ENCODE measurements around the gene NBPF3. TPM values are rescaled to one million over a fixed set of nuclear protein-coding genes. Genes with fewer than 3 reads are reported as not detected.
A peak's percentile ranks its signal among the peaks of the same experiment; 100 is the strongest.

NBPF3 gene
- total and polyA plus RNA-seq, 2 donors from 2014 or later, result 5.5 to 12.0 TPM

GRCh38 chr1:21532496-21532895 lies 92.6 kb downstream of the NBPF3 start:
- intact Hi-C loops (cut with DNase I), result no loop called here
- TF ChIP-seq, protein P1, sequence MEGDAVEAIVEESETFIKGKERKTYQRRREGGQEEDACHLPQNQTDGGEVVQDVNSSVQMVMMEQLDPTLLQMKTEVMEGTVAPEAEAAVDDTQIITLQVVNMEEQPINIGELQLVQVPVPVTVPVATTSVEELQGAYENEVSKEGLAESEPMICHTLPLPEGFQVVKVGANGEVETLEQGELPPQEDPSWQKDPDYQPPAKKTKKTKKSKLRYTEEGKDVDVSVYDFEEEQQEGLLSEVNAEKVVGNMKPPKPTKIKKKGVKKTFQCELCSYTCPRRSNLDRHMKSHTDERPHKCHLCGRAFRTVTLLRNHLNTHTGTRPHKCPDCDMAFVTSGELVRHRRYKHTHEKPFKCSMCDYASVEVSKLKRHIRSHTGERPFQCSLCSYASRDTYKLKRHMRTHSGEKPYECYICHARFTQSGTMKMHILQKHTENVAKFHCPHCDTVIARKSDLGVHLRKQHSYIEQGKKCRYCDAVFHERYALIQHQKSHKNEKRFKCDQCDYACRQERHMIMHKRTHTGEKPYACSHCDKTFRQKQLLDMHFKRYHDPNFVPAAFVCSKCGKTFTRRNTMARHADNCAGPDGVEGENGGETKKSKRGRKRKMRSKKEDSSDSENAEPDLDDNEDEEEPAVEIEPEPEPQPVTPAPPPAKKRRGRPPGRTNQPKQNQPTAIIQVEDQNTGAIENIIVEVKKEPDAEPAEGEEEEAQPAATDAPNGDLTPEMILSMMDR (IDR thresholded peaks at IDR 0.05; ENCODE audit: borderline replicate concordance, extremely low read depth, insufficient read depth), result no peak

GRCh38 chr1:21532992-21533534 lies 93.1 kb downstream of the NBPF3 start:
- Histone ChIP-seq H3K36me3 (ENCODE audit: control insufficient read depth in 2 of 3, insufficient read depth in 3 of 3, low read length in 3 of 3) (no peaks in the 10 kb centered on the region), H3K4me1 (ENCODE audit: control insufficient read depth in 2 of 3, insufficient read depth in 2 of 3, low read depth in 1 of 3, low read length in 3 of 3) (peaks cover 0 to 12% (median 10%) of the 10 kb centered on the region in 3 donors), H3K27me3 (ENCODE audit: control insufficient read depth, insufficient read depth, low read length) (no peaks in the 10 kb centered on the region), H3K27ac (ENCODE audit: low read depth in 2 of 2, low read length in 2 of 2) (no peak overlapping the region), H3K9ac (ENCODE audit: low read length in 3 of 3) (no peak overlapping the region), H3K4me3 (ENCODE audit: low read length in 3 of 3) (no peak overlapping the region), H3K9me3 (ENCODE audit: control insufficient read depth in 2 of 3, insufficient read depth in 1 of 3, low read length in 3 of 3) (no peaks in the 10 kb centered on the region)
- intact Hi-C loops (cut with DNase I), result no loop called here
- TF ChIP-seq, protein P1 (IDR thresholded peaks at IDR 0.05; ENCODE audit: borderline replicate concordance, extremely low read depth, insufficient read depth), result no peak
- DNase-seq (peak in 1 of 5 donors; percentile 4), FAIRE-seq (no peak)

More at GRCh38 chr1:21532496-21532895, 92.6 kb downstream of the NBPF3 start:
- H3K4me1 ChIP-seq (ENCODE audit: control insufficient read depth in 2 of 3, insufficient read depth in 2 of 3, low read depth in 1 of 3, low read length in 3 of 3), result peaks cover 0 to 6% (median 5%) of the 10 kb centered on the region in 3 donors
- H3K9me3 ChIP-seq (ENCODE audit: control insufficient read depth in 2 of 3, insufficient read depth in 1 of 3, low read length in 3 of 3), result no peaks in the 10 kb centered on the region
- H3K4me3 ChIP-seq (ENCODE audit: low read length in 3 of 3), result no peak overlapping the region
- DNase-seq (peak in 1 of 5 donors; percentile 7), FAIRE-seq (no peak)
- H3K36me3 ChIP-seq (ENCODE audit: control insufficient read depth in 2 of 3, insufficient read depth in 3 of 3, low read length in 3 of 3), result no peaks in the 10 kb centered on the region
- no peak overlapping the region for H3K27ac ChIP-seq (ENCODE audit: low read depth in 2 of 2, low read length in 2 of 2)
- no peak overlapping the region for H3K9ac ChIP-seq (ENCODE audit: low read length in 3 of 3)
- H3K27me3 ChIP-seq (ENCODE audit: control insufficient read depth, insufficient read depth, low read length), result no peaks in the 10 kb centered on the region

- Histone ChIP-seq H3K27me3 (ENCODE audit: control insufficient read depth, insufficient read depth, low read length) (no peaks in the 10 kb centered on the region), H3K4me1 (ENCODE audit: control insufficient read depth in 2 of 3, insufficient read depth in 2 of 3, low read depth in 1 of 3, low read length in 3 of 3) (peaks cover 0 to 21% (median 20%) of the 10 kb centered on the region in 3 donors), H3K27ac (ENCODE audit: low read depth in 2 of 2, low read length in 2 of 2) (no peak overlapping the region), H3K36me3 (ENCODE audit: control insufficient read depth in 2 of 3, insufficient read depth in 3 of 3, low read length in 3 of 3) (no peaks in the 10 kb centered on the region), H3K9ac (ENCODE audit: low read length in 3 of 3) (no peak overlapping the region), H3K4me3 (ENCODE audit: low read length in 3 of 3) (no peak overlapping the region), H3K9me3 (ENCODE audit: control insufficient read depth in 2 of 3, insufficient read depth in 1 of 3, low read length in 3 of 3) (no peaks in the 10 kb centered on the region)
- TF ChIP-seq, protein P1 (IDR thresholded peaks at IDR 0.05; ENCODE audit: borderline replicate concordance, extremely low read depth, insufficient read depth), result no peak
- FAIRE-seq, result no peak
- no peak for DNase-seq
- intact Hi-C loops (cut with DNase I), result no loop called here
Observed at GRCh38 chr1:21534146-21534545, 94.2 kb downstream of the NBPF3 start.

Other genes starting within 250 kb of the NBPF3 start
- 128 TPM for gene ECE1, start 149.7 kb upstream of the NBPF3 start, total RNA-seq
- 30.8 TPM for gene ECE1, start 149.7 kb upstream of the NBPF3 start, polyA plus RNA-seq (ENCODE audit: insufficient read depth, low read depth, low replicate concordance)
- gene ALPL, start 69.3 kb downstream of the NBPF3 start, total RNA-seq, result 8.4 TPM
- 133 TPM for gene ALPL, start 69.3 kb downstream of the NBPF3 start, polyA plus RNA-seq (ENCODE audit: insufficient read depth, low read depth, low replicate concordance)
- 39.2 TPM for gene RAP1GAP, start 229.2 kb downstream of the NBPF3 start, total RNA-seq
- gene RAP1GAP, start 229.2 kb downstream of the NBPF3 start, polyA plus RNA-seq (ENCODE audit: insufficient read depth, low read depth, low replicate concordance), result 200 TPM

All from kidney (tissue), 14 donors.